EL (cell line): ENCODE measurements around the gene LSM10.

Experiments
- DNase-seq: peaks from one replicate; pipeline ENCODE4 v3.0.0-alpha.2; 2016

The LSM10 gene

DNA sequence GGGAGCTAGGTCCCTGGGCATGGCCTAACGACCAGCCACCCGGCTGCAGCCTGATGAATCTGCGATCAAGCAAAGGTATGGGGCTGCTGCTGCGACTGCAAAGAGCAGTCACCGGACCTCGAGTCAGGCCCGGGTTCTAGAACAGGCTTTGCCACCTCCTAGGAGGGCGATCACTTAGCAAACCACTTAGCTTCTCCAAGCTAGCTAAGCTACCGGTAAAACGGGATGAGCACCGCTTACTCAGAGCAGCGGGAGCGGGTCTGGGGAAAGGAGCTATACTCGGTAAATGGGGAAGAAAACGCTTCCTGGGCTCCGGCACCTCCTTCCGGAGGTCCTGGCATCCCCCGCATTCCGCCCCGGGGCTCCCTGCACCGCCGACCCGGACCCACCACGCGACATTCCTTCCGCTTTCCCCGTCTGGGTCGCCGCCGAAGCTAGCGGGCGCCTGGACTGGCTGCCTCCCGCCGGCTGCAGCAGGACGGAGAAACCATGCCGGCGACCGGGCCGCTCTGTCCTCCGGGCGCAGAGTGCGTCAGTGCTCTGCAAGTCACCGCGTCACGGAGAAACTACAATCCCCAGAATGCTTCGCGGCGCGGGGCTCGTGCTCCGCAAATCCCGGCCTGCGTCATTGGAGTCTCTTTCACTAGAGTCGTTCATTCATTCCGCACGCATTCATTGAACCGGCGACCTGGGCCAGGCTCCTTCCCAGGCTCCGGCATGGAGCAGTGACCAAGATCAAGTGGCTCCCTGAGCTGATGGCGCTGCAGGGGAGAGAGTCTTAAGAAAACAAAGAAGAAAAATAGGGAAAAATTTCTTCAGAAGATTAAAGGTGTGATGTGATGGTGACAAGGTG, at the start of gene LSM10:
LSM10 (minus strand) TSS at position 531 of the 853 bp plus-strand sequence. CDS start 3,779 bp downstream, outside the sequence.
- DNase-seq, result peak; percentile 95

DNA sequence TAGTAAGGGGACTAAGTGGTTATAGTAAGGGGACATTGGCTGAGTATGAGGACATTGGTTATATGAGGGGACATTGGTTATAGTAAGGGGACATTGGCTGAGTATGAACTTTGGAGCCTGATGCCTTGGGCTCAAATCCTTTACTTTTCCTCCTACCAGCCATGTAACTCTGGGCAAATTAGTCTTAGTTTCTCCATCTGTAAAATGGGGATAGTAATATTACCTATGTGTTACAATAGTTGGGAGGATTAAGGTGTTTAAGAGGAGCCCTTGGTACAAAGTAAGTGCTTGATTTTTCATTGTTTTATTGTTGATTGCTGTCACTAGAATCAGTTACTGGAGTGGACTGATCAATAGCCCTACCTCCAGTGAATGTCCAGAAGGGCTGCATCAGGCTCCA, 49.7 kb upstream of the LSM10 start:
- DNase-seq, result no peak

DNA sequence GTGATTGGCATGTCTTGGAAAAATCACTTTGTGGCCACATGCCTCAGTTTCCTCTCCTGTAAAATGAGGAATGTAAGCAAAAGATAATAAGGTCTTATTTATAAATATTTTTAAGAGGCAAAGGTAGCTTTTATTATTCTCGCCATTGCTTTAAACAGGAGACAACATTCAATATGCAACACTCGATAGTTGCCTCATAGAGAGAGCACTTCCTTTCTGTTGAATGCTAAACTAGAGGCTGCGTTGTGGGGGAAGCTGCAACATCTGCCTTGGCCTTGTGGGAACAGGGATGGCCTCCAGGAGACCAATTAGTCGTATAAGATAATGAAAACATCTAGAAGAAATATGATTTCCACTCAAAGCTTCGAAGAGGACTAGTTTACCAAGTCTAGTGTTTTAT, 49.0 kb upstream of the LSM10 start:
- DNase-seq, result no peak

DNA sequence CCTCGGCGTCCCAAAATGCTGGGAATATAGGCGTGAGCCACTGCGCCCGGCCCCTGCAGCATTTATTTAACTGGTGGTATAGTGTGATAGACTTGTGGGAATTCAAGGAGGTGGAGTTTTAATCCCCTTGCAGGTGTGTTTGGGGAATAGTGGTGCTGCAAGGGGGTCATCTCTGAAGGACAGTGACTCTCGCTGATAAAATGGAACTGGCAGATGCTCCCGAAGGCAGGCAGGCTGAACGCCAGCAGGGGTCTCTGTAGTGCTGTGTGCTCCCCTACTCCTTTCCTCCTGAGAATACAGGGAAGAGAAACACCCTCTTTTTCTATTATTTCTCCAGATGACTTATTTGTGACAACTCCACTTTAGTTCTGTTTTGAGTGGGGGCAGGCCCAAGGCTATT, 48.6 kb upstream of the LSM10 start:
- no peak for DNase-seq

DNA sequence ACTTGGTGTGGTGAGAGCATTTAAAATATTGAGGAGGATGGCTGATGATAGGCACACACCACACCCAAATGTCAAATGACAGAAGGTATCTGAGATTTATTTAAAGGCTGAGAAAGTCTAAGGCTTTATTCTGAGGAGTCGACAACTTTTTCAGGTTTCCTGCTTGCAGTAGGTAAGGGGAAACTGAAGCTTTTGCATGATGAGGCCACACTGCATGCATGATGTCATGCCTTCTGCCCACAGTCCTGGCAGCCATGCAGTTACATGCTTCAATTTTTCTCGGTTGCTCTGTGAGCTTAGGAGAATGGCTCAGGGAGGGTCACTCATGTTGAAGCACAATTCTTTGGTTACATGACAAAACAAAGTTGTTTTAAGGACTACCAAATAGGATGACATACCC, 45.6 kb upstream of the LSM10 start:
- no peak for DNase-seq

DNA sequence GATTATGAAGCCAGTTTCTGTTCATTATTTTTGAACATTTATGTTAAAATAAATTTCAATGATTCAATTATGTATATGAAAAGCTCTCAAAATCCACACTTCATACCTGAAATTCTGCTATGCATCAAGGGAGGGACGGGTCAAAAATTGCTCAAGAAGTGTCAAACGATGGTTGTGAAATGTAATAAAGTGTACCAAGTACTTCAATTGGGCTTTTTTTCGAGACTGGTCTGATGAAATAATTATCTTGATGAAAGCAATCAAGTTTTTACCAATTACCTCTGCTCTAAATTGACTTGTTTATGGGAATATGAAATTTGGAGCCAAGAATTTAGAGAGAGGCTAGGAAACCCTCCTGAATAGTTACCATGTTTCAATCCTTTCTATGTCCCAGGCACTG, 44.6 kb upstream of the LSM10 start:
- DNase-seq, result no peak

DNA sequence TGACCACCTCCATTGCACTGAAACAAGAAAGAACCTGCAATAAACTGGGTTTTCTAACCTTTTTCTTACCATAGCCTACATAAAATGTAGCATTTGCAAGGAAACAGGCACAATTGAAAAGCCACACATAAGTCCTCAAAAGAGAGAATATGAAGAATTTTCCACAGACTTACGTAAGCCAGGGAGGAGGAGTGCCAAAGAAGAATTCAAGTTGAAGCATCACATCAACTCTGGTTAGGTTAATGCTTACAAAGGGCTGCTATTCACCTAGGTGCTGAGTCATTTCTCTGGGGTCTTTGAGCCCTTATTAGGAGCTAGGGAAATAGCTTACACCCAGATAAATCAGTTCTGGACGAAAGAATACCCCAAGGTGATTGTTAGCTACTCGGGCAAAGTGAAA, 42.9 kb upstream of the LSM10 start:
- DNase-seq, result no peak

DNA sequence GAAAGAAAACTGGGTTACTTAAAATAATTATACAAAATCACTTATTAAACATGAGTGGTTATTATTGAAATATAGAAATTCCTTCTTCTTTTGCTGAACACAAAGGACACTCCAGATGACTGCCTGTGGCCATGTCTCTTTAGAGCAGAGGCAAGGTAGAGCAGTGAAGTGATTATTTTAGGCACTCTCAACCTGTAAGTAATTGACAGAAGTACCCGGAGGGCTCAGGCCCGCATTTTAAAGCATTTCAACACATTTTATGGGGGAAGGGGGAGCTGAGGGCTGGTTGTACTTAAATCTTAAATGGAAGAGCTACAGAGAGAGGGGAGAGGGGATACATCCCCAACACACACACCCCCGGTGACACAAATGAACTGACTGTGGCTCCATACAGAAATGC, 42.3 kb upstream of the LSM10 start:
- DNase-seq, result no peak

DNA sequence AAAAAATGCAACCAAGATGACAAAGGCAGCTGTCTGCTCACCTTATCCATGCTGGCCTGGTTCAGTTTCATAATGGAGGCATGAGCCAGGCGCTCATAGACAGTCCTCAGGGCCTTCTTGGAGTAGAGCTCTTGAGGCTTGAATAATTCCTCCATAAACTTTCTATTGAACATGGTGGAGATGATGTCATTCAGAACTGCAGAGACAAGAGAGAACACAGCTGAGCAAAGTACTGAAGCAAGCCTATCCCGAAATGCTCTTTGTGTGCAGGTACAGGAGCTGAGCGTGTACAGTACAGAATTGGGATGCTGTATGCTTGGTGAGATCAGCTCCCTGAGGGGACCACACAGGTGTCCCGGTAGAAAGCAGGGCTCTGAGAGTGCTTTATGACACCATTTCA, 41.0 kb upstream of the LSM10 start:
- DNase-seq, result no peak

DNA sequence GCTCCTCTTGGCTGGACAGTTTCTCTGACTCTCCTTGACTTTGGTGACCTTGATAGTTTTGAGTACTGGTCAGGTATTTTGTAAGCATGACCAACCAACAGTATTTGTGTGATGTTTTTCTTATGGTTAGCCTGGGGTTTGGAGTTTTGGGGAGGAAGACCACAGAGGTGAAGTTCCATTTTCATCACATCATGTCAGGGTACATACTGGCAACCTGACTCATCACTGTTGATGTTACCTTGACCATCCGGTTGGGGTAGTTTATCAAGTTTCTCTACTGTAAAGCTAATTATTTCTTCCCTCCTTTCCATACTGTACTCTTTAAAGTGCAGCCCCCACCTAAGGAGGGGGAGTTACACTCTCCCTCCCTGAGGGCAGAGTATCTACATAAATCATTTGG, 39.1 kb upstream of the LSM10 start:
- peak; percentile 60 for DNase-seq

DNA sequence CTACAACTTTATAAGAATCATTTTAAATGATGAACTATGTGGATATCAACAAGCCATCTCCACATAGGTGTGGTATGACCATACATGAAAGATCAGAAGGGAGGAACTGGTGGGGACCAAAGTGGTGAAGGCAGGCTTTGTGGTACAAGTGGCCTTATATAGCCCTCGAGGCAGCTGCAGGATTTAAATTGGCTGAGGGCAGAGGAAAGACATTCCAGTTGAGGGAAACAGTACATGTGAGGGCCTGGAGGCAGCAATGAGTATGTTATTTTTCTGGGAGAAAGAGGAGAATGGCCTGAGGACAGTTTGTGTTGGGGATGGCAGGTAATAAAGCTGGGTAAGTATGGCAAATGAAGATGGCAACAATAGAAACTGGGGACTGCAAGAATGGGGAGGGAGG, 35.4 kb upstream of the LSM10 start:
- DNase-seq, result no peak

DNA sequence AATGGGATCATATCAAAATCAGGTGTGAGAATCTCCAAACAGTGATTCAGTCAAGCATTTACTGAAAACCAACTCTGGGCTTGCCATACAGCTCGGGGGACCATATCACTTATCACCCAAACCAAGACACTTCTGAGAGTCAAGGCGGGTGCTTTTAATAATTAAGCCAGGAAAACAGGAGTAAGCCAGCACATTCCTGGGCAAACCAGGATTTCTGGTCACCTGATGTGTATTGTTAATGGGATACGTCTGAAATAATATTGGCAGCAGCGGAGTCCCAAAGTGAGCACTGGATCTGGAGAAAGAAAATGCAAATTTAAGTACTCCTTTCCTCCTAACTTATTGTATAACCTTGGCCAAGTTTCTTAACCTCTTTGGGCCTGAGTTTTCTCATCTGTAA, 34.9 kb upstream of the LSM10 start:
- no peak for DNase-seq

DNA sequence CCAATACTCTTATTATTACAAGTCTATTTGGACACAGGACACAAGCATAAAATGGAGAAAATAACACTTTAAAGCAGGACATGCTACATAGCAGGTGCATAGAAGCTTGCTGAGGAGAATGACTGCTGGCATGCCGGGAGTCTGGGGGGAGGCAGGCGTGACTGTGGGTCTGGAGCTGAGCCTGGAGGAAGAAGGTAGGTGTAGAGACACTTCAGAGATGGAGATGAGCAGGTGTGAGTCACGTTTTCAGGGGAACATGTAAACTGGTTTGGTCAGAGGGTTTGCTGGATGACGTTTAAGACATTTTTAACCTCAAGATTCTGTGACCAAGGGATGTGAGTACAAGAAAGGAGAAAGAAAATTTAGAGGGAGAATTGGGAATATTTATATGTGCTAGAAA, 28.1 kb upstream of the LSM10 start:
- DNase-seq, result no peak

DNA sequence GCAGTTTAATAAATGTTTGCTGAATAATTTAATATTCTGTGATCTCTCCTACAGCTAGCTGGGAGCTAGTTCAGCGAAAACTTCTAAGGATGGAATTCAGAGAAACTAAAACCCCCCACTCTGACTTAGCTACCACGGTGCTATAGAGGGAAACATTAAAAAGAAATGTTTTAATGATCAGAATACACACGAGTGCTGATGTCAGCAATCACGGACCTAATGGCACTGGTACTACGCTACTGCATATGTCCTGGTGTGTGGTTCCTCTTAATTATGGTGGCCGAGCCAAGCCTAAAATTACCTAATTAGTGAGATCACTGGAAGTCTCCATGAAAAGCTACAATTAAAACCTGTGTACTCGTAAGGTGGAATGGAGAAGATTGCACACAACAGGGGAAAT, 23.9 kb upstream of the LSM10 start:
- DNase-seq, result no peak

DNA sequence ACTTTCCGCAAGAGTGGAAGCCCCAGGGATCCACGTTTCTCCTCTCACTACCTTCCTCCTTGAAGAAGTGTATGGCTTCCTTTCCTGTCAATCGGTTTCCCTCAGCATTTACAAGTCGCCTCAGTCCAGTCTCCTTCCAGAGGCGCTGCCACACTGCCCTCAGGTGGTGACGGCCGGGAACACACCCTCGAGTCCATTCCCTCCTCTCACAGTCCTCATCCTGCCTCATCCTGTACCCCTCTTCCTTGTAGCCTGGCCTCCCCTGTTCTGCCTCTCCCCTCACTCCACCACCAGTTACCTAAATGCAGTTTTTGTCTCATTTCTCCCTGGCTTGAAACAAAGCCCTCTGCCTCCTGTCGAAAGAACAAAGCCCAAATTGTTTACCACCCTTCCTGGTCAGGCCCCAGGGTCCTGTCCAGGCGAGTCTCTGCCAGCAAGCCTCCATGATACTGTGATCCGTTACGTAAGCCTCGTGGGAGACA, 23.2 kb upstream of the LSM10 start:
- peak; percentile 84 for DNase-seq

DNA sequence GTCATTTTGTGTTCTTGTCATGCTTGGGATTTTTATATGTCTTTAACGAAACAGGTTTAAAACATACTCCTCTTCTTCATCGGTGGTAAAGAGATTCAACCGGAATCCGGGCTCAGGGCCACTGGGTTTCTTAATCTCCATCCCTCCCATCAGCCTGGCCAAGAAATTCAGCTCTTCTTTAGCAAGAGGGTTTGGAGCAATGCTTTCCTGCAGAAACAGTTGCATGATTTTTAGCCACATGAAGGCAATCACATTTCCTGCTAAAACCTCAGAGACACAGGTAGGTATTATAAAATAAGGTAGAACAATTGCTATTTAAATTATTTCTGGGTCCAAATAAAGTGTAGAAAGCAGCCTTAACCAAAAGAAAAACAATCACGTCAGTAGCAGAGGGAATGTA, 22.7 kb upstream of the LSM10 start:
- no peak for DNase-seq

DNA sequence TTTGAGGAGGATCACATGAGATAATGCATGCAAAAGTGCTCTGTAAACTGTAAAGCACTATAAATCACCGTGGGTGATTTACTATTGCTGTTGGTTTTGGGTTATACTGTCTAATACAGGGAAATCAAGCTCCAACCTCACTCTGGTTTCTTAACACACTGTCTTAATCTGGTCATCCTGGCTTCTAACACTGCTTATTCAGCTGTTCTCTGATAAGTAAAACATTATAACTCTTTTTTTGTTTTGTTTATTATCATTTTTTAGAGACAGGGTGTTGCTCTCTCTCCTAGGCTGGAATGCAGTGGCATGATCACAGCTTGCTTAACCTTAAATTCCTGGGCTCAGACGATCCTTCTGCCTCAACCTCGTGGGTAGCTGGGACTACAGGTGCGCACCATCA, 21.9 kb upstream of the LSM10 start:
- DNase-seq, result no peak

DNA sequence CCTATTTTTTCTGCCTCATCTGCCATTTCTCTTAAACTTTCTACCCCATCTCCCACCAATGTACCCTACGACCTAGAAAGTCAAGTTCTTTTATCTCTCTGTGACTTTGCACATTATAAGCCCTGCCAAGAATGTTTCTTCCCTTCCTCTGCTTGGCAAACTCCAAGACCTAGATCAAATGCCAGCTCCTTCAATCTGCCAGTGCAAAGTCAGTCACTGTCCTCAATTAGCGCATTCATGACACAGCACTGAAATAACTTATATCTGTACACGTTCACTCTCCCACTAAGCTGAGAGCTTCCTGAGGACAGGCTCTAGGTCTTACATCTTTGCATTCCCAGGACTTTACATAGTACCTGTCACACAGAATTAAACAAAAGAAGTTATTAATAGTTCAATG, 21.4 kb upstream of the LSM10 start:
- no peak for DNase-seq

DNA sequence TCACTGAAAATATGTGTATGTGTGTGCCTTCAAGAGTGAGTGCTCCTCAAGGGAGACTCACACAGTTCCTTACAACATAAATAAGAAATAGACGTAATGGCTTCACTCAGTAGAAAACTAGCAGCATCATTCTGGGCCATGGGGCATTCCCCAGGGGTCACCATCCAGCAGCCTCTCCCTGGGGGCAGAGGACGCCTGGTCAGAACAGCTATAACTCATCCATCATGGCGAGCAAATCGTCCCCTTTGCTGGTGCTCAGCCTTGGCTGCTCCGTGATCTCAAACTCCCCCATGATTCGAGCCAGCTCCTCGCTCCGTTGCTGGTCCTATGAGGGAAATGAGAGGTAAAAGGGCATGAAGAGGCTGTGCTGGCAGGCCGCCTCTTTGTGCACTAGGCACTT, 20.2 kb upstream of the LSM10 start:
- DNase-seq, result no peak

DNA sequence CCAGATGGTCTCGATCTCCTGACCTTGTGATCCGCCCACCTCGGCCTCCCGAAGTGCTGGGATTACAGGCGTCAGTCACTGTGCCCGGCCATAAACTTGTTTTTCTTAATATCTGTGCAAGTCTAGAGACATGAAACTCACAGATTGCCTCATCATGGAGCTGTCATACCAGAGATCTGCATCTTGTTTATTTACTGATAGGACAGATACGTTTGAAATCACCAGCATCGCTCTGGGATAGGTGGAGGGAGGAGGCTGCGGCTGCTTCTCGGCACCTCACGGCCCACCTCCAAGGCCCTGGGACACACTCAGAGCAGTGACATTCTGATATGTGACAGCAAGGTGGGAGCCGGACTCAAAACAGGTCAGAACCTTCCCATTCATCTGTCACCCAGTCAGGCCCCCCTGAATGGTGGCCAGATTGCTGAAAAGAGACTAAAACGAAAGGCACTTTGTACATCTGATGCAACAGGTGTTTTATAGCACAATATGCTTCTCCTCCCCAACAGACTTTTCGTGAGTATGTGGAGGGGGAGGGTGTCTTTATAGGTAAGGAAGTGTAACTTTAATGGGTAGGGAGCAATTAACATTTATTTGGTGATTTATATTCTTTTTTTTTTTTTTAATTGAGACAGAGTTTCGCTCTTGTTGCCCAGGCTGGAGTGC, 18.1 kb upstream of the LSM10 start:
- no peak for DNase-seq

DNA sequence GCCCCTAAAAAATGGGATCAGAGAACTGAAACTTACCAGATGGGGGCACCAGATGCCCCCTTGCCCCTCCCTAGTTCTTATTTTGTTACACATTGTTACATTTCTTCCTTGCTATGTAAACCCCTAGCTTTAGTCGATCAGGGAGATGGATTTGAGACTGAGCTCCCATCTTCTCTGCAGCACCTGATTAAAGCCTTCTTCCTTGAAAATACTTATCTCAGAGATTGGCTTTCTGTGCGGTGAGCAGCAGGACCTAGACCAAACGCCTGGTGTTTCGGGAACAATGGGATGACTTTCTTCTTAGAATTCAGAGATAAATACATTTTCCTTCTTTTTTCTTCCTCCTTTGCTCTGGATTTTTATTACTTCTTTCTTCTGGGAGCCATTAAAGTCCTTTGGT, 16.7 kb upstream of the LSM10 start:
- no peak for DNase-seq

DNA sequence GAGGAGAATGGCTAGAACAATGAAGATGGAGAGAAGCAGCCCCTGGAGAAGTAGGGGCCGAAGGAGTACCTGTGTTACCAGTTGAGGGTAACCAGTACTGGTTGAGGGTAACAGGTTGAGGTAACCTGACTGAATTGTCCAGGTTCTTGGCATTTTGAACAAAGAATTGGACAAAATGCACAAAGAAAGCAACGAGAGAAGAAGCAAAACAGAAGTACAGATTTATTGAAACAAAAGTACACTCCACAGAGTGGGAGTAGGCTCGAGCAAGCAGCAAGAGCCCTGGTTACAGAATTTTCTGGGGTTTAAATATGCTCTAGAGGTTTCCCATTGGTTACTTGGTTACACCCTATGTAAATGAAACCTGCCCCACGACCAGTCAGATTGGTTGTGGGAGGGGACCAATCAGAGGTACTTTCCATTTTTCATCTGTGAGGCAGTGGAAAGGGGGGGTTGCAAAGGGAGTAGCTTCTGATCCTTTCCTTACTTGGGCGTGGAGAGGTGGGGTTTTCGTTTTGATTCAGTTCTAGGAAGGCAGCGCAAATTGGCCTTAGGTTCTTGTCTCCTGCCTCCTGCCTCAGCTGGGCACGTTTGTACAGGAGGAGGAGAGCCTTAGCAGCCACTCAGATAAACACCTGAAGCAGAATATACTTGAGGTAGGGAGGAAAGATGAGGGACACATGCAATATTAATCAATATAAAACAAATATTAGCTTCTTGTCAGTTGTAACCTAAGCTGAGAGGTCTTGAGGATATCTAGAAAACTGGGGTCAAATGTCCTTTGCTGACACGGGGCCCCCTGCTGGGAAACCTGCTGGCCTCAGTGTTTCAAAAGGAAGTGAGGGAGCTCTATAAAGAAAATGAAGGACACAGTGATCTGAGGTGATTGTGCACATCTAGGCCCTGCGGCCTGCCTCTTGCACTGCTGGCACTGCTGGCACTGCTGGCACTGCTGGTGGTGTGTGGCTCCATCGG, 14.3 kb upstream of the LSM10 start:
- DNase-seq, result peak; percentile 29

DNA sequence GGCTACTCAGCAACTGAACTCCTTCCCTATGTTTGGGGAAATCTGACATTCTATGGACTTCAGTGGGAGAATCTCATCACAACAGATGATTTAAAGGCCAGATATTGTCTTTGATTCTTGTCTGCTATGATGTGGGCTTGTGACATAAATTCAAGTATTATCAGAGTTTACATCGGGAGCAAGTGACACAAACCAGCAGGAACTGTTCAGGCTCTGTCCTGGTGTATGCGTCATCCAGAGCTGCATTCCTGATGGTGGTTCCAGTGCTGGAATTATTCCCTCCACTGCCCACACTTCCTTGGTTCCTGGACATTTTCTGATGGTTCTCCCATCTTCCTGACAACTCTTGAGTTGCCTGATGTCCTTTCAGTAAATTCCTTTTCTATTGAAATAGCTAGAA, 10.8 kb upstream of the LSM10 start:
- DNase-seq, result peak; percentile 79
